Large intestine (tissue), 3 donors: ENCODE measurements around the gene THEMIS2. TPM values are rescaled to one million over a fixed set of nuclear protein-coding genes. Genes with fewer than 3 reads are reported as not detected.
A peak's percentile ranks its signal among the peaks of the same experiment; 100 is the strongest.

Experiments
- DNase-seq, 2 donors: peaks; one replicate each; pipeline versions ENCODE4 v3.0.0 to v3.0.0-alpha.2; 2013
- H3K27ac ChIP-seq: one replicate; pipeline ENCODE4 v1.5.1; 2013; ENCODE audit warnings: low read length
- H3K27me3 ChIP-seq: 2 replicates; pipeline ENCODE4 v1.6.1; 2013; ENCODE audit warnings: low read length; ENCODE audit not compliant: control insufficient read depth, insufficient read depth
- H3K36me3 ChIP-seq: 2 replicates; pipeline ENCODE4 v1.6.1; 2013; ENCODE audit warnings: low read length; ENCODE audit not compliant: control insufficient read depth, insufficient read depth
- H3K4me1 ChIP-seq: one replicate; pipeline ENCODE4 v1.6.1; 2013; ENCODE audit warnings: low read length; ENCODE audit not compliant: control insufficient read depth, insufficient read depth
- H3K4me3 ChIP-seq: one replicate; pipeline ENCODE4 v1.5.1; 2013; ENCODE audit warnings: low read length
- H3K9me3 ChIP-seq: one replicate; pipeline ENCODE4 v1.6.1; 2013; ENCODE audit warnings: mild to moderate bottlenecking, low read depth, low read length, moderate library complexity; ENCODE audit not compliant: control insufficient read depth
- WGBS: methylation state at CpG from one replicate; pipeline ENCODE4 v1.1.5; 2013; ENCODE audit warnings: low lambda C conversion rate; ENCODE audit not compliant: insufficient coverage; 5-methylcytosine and 5-hydroxymethylcytosine counted together
- polyA plus RNA-seq: library from polyadenylated mRNA; unstranded; fragments of 120-200 nt; gene quantifications from one replicate; pipeline ENCODE4 v1.2.1, GENCODE V29; 2013

Gene THEMIS2
- polyA plus RNA-seq, 1 donor: 4.9 TPM

DNA sequence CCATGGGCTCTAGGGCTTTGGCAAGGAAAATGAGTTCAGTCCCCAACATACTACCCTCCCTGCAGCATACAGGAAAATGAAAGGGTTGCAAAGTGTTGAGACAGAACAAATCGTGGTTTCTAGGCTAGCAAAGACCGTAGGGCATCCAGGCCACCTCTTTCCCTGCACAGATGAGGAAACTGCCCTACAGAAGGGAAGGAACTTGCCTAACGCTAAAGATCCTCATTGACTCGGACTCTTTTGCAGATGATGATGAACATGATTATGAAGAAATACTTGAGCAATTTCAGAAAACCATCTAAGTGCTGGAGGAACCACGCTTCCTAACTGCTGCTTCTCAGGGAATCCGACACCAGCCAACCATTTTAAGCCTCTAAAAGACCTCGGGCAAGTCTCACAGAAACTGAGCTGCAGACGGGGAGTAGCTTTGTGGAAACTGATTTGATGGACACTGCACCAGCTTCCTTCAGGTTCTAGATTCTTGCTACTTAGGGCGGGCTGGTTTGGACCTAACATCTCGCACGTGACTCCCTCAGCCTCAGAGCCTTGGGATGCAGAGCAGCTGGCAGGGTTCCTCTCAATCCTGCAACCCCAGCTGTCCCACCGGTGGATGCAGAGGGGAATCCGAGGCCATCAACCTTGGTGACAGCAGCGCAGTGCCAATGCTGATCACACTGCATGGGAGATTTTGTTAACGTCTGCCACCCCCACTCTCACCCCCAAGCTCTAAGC, 13.4 kb downstream of the THEMIS2 start:
- no peaks in the 10 kb centered on the region for H3K27me3 ChIP-seq
- WGBS: no CpG with 5 or more reads among the region's 15 CpGs
- no peak for DNase-seq
- H3K4me1 ChIP-seq: no peaks in the 10 kb centered on the region
- no peak overlapping the region for H3K4me3 ChIP-seq
- no peaks in the 10 kb centered on the region for H3K9me3 ChIP-seq
- H3K36me3 ChIP-seq: peaks cover 14% of the 10 kb centered on the region
- peak overlapping the region; percentile 43 for H3K27ac ChIP-seq

DNA sequence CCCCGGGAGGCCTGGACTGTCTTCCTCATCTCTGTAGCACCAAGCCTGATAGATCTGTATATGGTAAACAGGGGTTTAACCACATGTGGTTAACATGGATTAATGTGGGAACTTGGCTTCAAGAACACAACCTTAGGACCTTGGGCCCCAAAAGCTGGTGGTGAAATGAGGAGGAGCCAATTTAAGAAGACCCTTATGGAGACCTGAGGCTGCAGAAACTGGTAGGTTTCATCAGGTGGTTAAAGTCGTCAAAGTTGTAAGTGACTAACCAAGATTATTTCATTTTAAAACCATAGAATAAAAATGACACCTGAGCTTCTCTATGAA, 14.0 kb downstream of the THEMIS2 start:
- peaks cover 14% of the 10 kb centered on the region for H3K36me3 ChIP-seq
- H3K27ac ChIP-seq: no peak overlapping the region
- no peak overlapping the region for H3K4me3 ChIP-seq
- no CpG with 5 or more reads among the region's 2 CpGs for WGBS
- H3K9me3 ChIP-seq: no peaks in the 10 kb centered on the region
- DNase-seq: no peak
- no peaks in the 10 kb centered on the region for H3K27me3 ChIP-seq
- no peaks in the 10 kb centered on the region for H3K4me1 ChIP-seq

DNA sequence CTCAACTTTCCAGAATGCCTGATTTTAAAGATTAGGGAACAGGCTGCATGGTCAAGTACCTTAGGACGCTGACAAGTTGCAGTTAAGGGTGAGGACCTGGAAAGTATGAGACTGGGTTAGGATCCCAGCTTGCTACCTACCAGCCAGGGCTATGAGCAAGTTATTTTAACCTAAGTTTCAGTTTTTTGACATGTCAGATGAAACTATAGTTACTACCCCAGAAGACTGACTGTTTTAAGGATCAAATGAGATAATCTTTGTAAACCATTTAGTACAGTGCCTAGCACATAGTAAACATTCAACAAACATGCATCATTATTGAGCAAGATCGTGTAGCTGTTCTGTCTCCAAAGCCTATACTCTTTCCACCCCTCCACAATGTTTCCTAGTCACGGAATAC, 14.4 kb downstream of the THEMIS2 start:
- Histone ChIP-seq H3K36me3 (peaks cover 17% of the 10 kb centered on the region), H3K4me1 (no peaks in the 10 kb centered on the region), H3K4me3 (no peak overlapping the region), H3K27me3 (no peaks in the 10 kb centered on the region), H3K9me3 (no peaks in the 10 kb centered on the region), H3K27ac (peak overlapping the region; percentile 31)
- DNase-seq: no peak
- no CpG with 5 or more reads among the region's 3 CpGs for WGBS

DNA sequence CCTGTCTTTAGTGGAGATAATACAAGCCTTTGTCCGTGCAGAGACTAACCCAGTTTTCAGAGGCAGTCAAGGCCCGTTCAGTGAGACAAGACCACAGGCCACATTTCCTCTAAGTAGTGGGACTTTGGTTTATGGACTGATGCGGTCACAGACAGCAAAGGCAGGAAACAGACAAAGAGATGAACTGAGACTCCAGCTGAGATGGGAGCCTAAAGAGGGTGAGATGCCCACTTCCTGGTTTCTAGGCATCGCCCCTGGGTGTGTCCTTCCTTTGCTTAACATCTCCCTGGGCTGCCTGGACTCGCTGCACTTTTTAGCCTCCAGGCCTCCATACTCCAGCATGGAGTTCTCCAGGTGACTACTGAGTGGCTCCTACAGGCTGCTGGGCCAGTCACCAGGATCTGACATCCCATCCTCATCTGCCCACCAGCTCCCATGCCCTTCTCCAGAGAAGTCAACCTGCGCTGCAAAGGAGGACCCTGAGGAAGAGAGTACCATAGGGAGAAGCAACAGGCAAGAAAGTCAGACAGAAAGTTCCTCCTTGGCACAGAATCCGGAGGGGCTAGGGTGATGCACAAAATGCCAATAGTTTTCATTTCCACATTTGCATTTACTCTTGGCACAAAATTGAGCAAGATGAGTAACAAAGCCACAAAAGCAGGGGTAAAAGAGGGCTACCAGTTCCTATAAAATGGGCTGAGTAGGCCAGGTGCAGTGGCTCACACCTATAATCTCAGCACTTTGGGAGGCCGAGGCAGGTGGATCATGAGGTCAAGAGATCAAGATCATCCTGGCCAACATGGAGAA, 15.1 kb downstream of the THEMIS2 start:
- H3K4me3 ChIP-seq: no peak overlapping the region
- peaks cover 24% of the 10 kb centered on the region for H3K36me3 ChIP-seq
- 100% methylated on average over 1 of the region's 8 CpGs for WGBS

DNA sequence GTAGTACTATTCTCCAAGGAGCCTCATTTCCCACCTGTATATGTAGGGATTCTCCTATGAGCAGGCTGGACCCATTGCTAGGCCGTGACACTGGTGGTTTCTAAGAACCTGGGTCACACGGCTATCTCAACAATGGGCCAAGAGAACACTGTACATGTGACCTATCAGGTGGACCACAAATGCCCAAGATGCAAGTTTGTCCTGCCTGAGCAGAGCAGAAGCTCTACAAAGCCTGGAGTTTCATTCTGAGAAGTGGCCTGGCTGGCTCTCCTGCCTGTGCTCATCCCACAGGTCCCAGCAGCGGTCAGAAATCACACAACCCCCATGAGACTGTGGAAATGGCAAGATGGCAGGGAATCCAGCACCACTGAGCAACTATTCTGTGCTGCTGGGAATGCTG, 17.2 kb downstream of the THEMIS2 start:
- no CpG with 5 or more reads among the region's 3 CpGs for WGBS
- no peak for DNase-seq
- H3K27me3 ChIP-seq: no peaks in the 10 kb centered on the region
- peaks cover 44% of the 10 kb centered on the region for H3K36me3 ChIP-seq
- no peaks in the 10 kb centered on the region for H3K4me1 ChIP-seq
- no peak overlapping the region for H3K27ac ChIP-seq
- no peak overlapping the region for H3K4me3 ChIP-seq
- H3K9me3 ChIP-seq: no peaks in the 10 kb centered on the region

More for the DNA sequence above, 15.1 kb downstream of the THEMIS2 start:
- H3K27ac ChIP-seq: peak overlapping the region; percentile 31
- no peaks in the 10 kb centered on the region for H3K9me3 ChIP-seq
- H3K4me1 ChIP-seq: no peaks in the 10 kb centered on the region
- no peak for DNase-seq
- H3K27me3 ChIP-seq: no peaks in the 10 kb centered on the region

DNA sequence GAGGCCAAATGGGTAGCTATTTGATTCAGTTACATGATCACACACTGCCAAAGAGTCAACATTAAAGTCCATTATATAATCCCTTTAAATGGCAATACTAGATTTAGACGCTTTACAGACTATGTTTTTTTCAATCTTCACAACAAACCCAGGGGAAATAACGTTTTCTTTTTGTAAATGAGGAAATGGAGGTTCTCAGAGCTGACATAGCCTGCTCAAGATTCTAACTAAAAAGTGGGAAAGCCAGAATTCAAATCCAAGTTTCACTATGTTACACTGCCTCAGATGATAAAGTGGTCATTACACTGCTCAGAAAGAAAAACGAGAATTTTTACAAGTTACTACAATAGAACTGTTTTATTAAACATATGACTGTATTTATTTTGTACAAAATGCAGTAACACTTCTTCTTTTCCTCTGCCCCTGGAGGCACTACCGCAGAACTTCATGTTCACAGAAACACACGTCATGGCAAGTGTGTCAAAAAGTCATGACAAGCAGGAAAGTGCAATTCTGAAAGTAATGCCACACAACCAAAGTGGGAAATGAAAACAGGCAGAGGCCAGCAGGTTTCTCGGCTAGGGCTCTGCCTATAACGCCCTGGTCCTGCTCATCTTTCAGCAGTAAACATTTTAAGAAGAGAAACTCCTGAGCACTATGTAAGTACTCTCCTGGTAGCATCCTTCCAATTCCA, 19.0 kb downstream of the THEMIS2 start:
- no peaks in the 10 kb centered on the region for H3K4me1 ChIP-seq
- no peak overlapping the region for H3K4me3 ChIP-seq
- H3K27ac ChIP-seq: no peak overlapping the region
- no peaks in the 10 kb centered on the region for H3K9me3 ChIP-seq
- no peaks in the 10 kb centered on the region for H3K27me3 ChIP-seq
- peaks cover 58% of the 10 kb centered on the region for H3K36me3 ChIP-seq
- WGBS: 88% methylated on average over 3 of the region's 7 CpGs
- no peak for DNase-seq

DNA sequence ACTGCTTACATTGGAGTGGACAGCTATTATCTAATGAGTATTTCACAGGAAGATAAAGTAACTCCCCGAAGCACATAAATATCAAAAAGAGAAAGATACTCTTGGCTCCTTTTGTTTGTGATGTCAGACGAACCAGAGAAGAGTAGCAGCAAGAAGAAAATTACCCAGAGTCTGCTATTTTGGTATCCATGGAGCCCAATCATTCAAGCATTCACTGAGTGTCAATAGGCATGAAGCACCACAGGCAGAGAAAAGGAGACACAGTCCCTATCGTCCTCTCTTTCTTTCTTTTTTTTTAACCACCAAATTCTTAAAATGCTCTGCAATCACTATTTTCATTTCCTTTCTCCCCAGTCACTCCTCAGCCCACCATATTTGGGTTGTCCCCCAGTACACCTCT, 22.2 kb downstream of the THEMIS2 start:
- Histone ChIP-seq H3K4me1 (no peaks in the 10 kb centered on the region), H3K27me3 (no peaks in the 10 kb centered on the region), H3K4me3 (no peak overlapping the region), H3K27ac (no peak overlapping the region), H3K36me3 (peaks cover 57% of the 10 kb centered on the region), H3K9me3 (no peaks in the 10 kb centered on the region)
- 85% methylated on average over 3 of the region's 3 CpGs for WGBS
- no peak for DNase-seq

DNA sequence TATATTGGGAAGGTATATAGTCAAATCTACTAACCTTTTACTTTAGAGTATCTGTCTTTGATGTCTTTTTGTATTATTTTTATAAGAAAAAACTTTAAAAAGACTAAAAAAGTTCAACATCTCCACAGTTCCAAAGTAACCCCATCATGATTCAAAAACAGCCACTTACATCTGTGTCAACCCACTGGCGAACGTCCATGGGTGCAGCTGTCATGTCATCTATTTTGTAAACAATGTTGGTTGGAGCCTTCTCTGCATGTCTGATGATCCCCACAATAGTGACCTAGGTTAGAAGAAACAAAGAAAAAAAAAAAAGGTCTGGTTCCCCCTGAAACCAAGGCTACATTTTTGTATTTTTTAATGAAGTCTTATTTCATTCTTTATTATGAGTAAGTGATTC, 34.4 kb downstream of the THEMIS2 start:
- no CpG with 5 or more reads among the region's 2 CpGs for WGBS
- Histone ChIP-seq H3K36me3 (peaks cover 58% of the 10 kb centered on the region), H3K4me1 (no peaks in the 10 kb centered on the region), H3K4me3 (no peak overlapping the region), H3K27ac (no peak overlapping the region), H3K27me3 (no peaks in the 10 kb centered on the region), H3K9me3 (no peaks in the 10 kb centered on the region)
- DNase-seq: no peak

DNA sequence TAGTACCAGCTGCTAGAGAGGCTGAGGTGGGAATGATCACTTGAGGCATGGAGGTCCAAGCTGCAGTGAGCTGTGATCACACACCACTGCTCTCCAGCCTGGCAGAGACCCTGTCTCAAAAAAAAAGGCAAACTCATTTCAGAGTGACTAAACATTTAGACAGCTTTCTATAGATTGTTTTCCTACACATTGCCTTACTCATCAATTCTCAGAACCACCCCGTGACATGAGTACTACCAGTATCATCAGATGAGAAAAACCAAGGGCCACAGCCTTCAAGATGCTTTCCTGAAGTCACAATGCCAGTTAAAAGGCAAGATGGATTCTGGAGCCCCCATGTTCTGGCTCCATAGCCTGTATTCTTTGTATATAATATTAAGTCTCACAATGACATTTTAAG, 40.1 kb downstream of the THEMIS2 start:
- Histone ChIP-seq H3K27me3 (peaks cover 5% of the 10 kb centered on the region), H3K27ac (no peak overlapping the region), H3K9me3 (peaks cover 9% of the 10 kb centered on the region), H3K4me1 (peaks cover 8% of the 10 kb centered on the region), H3K36me3 (peaks cover 17% of the 10 kb centered on the region), H3K4me3 (no peak overlapping the region)
- DNase-seq: no peak
- no CpG with 5 or more reads among the region's 1 CpG for WGBS

DNA sequence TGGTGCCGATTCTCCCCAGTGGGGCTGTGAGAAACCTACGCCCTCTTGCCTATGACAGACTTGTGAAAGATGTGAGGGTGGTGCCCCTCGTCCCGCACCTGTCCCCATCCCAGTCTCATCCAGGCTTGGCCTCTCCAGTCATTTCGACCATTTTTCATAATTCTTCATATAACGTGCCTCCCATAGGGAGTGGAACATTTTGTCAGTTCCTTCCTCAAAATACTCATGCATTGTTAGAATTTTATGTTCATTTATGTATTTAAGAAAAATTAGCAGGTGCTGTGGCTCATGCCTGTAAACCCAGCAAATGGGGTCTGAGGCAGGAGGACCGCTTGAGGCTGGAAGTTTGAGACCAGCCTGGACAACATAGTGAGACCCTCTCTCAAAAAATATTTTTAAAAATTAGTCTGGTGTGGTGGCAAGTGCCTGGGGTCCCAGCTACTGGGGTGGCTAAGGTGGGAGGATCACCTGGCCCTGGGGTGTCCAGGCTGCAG, 42.8 kb downstream of the THEMIS2 start:
- H3K4me3 ChIP-seq: peak overlapping the region; percentile 15
- 80% methylated on average over 1 of the region's 7 CpGs for WGBS

More for the DNA sequence above, 42.8 kb downstream of the THEMIS2 start:
- peaks cover 2% of the 10 kb centered on the region for H3K36me3 ChIP-seq
- H3K27ac ChIP-seq: peak overlapping the region; percentile 37
- peaks cover 9% of the 10 kb centered on the region for H3K9me3 ChIP-seq
- H3K27me3 ChIP-seq: peaks cover 5% of the 10 kb centered on the region
- H3K4me1 ChIP-seq: peaks cover 8% of the 10 kb centered on the region
- no peak for DNase-seq
